Activated CD8-positive, alpha-beta memory T cell treated with anti-CD3 and anti-CD28 coated beads for 4 hours (primary cell): ENCODE measurements around the gene HNRNPLL.
"Not testable (repeated sequence)": the region's sequence is repeated elsewhere in the genome, so short reads cannot be mapped to it uniquely, and the experiment has no call there.

Experiments
- DNase-seq, 2 donors: peaks; one replicate each; pipeline ENCODE4 v3.0.0-alpha.2; 2020; ENCODE audit warnings: low read depth in 2 of 2

Gene HNRNPLL

GRCh38 chr2:38602732-38603401, at the start of gene HNRNPLL:
TSS of gene HNRNPLL (minus strand) at chr2:38602928. CDS start at chr2:38602626, 302 bp downstream.
- peak; percentile 81 to 84 for DNase-seq

GRCh38 chr2:38650717-38651116, 48.0 kb upstream of the HNRNPLL start:
- DNase-seq = no peak

- no peak for DNase-seq
These were observed 47.3 kb upstream of the HNRNPLL start for GRCh38 chr2:38650012-38650411.

- no peak for DNase-seq
These were observed 46.5 kb upstream of the HNRNPLL start for GRCh38 chr2:38649176-38649728.

- no peak for DNase-seq
These were observed 45.5 kb upstream of the HNRNPLL start for GRCh38 chr2:38648107-38648761.

GRCh38 chr2:38643683-38644511, 41.2 kb upstream of the HNRNPLL start:
- DNase-seq = not testable (repeated sequence)

- no peak for DNase-seq
These were observed 40.4 kb upstream of the HNRNPLL start for GRCh38 chr2:38643021-38643671.

- DNase-seq = not testable (repeated sequence)
These were observed 39.8 kb upstream of the HNRNPLL start for GRCh38 chr2:38642373-38643017.

- DNase-seq = no peak
These were observed 33.3 kb upstream of the HNRNPLL start for GRCh38 chr2:38636069-38636468.

GRCh38 chr2:38635139-38635538, 32.4 kb upstream of the HNRNPLL start:
- DNase-seq = no peak

GRCh38 chr2:38634684-38635083, 32.0 kb upstream of the HNRNPLL start:
- no peak for DNase-seq

GRCh38 chr2:38633895-38634294, 31.2 kb upstream of the HNRNPLL start:
- DNase-seq = no peak

- DNase-seq = no peak
These were observed 30.3 kb upstream of the HNRNPLL start for GRCh38 chr2:38632980-38633379.

GRCh38 chr2:38631976-38632375, 29.2 kb upstream of the HNRNPLL start:
- DNase-seq = no peak

- no peak for DNase-seq
These were observed 27.0 kb upstream of the HNRNPLL start for GRCh38 chr2:38629684-38630083.

- no peak for DNase-seq
These were observed 24.7 kb upstream of the HNRNPLL start for GRCh38 chr2:38627391-38627790.

GRCh38 chr2:38626326-38627035, 23.8 kb upstream of the HNRNPLL start:
- no peak for DNase-seq

GRCh38 chr2:38622210-38622609, 19.5 kb upstream of the HNRNPLL start:
- DNase-seq = no peak

- no peak for DNase-seq
These were observed 18.3 kb upstream of the HNRNPLL start for GRCh38 chr2:38621018-38621417.

- DNase-seq = no peak
These were observed 17.7 kb upstream of the HNRNPLL start for GRCh38 chr2:38620282-38620977.
